Effector CD8-positive, alpha-beta T cell (primary cell): ENCODE measurements around the gene IFNL1.
"Not testable (repeated sequence)": the region's sequence is repeated elsewhere in the genome, so short reads cannot be mapped to it uniquely, and the experiment has no call there.

Experiments used
- DNase-seq: peaks from one replicate; lab custom pipeline; 2025; lab: John Stamatoyannopoulos, UW

IFNL1 gene

GRCh38 chr19:39270036-39270871 is 26.0 kb upstream of the IFNL1 start:
- DNase-seq: no peak

- DNase-seq: not testable (repeated sequence)
These were observed 22.3 kb upstream of the IFNL1 start for GRCh38 chr19:39273859-39274258.

- no peak for DNase-seq
These were observed 20.6 kb upstream of the IFNL1 start for GRCh38 chr19:39275578-39275977.

- no peak for DNase-seq
These were observed 19.5 kb upstream of the IFNL1 start for GRCh38 chr19:39276740-39277139.

DNA sequence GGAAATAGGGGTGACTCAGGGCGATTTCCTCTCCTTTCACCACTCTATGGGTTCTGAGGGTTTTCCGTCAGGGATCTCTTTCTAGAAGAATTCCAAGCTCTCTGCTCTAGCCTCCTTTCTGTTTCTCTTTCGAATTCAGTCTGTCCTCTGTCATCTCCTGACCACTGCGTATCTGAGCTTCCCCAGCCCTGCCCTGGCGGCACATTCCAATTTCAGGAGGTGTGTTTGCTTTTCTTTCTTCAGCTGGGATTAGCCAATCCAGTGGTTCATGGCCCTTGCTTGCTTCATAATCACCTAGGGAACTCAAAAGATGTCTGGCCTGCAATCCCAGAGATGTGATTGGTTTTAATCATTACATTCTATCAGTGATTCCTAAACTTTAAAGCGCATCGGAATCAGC is 18.6 kb upstream of the IFNL1 start:
- DNase-seq: no peak

DNA sequence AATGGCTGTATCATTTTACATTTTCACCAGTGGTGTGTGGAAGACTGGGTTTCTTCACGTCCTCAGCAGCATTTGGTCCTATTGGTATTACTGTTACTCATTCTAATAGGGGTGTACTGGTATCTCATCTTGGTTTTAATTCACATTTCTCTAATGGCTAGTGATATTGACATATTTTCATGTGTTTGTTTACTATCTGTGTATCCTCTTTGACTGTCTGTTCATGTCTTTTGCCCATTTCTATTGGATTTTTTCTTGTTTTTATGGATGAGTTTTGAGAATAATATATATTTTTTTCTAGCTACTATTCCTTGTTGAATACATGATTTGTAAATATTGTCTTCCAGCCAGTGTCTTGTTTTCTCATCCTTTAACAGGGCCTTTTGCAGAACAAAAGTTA is 14.2 kb upstream of the IFNL1 start:
- no peak for DNase-seq

GRCh38 chr19:39284032-39284431 is 12.2 kb upstream of the IFNL1 start:
- DNase-seq: no peak

DNA sequence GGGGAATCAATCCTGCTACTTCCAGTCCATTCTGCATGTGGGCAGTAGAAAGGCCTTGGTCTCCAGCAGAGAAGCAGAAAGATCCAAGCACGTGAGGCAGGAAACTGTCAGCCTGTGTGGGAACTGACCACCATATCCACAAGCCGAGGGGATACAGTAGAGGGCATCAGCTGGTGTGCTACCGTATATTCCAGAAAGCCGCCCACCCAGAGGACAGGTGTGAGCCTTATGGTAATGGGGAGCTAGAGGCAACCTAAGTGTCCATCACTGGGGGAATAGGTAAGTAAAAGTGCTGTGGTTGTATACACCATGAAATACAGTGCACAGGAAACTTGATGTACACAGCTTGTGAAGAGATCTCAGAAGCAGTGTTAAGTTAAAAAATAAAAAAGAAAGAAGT is 2.8 kb upstream of the IFNL1 start:
- no peak for DNase-seq

DNA sequence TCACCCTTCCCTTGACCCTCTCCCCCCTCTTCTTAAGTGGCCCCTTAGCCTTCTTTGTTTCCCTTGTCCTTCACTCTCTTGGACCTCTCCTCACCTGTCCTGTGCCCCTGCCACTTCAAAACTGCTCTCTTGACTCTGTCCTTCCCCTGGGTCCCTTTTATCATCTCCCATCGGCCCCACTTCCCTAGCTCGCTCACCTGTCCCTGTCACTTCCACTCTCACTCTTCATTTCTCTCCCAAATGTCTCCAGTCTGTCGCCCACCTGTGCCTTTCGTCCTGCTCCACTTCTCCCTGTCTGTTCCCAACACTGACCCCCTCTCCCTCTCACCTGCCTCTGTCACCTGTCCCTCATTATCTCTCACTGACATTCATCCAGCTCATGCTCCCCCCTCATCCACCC is 699 bp downstream of the IFNL1 start:
- DNase-seq: no peak

- no peak for DNase-seq
These were observed 1.9 kb downstream of the IFNL1 start for GRCh38 chr19:39297931-39298634.

DNA sequence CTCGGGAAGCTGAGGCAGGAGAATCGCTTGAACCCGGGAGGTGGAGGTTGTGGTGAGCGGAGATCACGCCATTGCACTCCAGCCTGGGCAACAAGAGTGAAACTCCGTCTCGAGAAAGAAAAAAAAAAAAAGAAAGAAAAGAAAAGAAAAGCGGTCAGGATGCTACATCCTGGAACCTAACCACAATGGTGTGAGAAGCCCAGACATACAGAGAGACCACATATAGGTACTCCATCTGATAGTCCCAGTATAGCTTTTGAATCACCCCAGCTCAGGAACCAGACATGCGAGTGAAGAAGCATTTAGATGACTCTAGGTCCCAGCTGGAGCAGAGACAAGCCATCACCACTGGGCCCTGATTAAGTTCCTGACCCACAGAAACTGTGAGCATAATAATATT is 3.2 kb downstream of the IFNL1 start:
- DNase-seq: no peak

DNA sequence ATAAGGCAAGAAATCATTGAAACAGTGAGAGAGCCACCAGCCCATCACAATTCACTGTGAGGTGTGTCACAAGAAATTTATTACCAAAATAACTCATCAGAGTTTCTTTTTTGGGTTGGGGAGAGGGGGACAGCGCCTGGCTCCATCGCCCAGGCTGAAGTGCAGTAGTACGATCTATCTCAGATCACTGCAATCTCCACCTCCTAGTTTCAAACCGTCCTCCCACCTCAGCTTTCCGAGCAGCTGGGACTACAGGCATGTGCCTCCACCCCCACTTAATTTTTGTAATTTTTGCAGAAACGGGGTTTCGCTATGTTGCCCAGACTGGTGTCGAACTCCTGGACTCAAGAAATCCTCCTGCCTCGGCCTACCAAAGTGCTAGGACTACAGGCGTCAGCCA is 3.6 kb downstream of the IFNL1 start:
- DNase-seq: no peak

GRCh38 chr19:39301021-39301420 is 4.8 kb downstream of the IFNL1 start:
- DNase-seq: no peak

DNA sequence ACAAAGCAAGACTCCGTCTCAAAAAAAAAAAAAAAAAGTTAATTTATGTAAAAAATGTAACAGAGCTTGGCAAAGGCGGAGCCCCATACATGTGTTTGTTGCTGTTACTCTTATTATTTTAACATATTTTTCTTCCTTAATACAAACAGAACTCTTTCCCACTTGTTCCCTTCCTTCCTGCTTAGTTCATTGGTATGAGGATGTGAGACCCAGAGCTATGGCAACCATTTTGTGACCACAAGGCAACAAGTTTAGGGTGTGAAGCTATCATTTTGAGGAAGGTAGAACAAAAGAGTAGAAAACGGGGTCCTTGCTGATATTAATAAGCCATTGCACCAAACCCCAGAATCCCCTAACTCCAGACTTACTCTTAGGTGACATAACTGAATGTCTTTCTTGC is 5.4 kb downstream of the IFNL1 start:
- DNase-seq: no peak

DNA sequence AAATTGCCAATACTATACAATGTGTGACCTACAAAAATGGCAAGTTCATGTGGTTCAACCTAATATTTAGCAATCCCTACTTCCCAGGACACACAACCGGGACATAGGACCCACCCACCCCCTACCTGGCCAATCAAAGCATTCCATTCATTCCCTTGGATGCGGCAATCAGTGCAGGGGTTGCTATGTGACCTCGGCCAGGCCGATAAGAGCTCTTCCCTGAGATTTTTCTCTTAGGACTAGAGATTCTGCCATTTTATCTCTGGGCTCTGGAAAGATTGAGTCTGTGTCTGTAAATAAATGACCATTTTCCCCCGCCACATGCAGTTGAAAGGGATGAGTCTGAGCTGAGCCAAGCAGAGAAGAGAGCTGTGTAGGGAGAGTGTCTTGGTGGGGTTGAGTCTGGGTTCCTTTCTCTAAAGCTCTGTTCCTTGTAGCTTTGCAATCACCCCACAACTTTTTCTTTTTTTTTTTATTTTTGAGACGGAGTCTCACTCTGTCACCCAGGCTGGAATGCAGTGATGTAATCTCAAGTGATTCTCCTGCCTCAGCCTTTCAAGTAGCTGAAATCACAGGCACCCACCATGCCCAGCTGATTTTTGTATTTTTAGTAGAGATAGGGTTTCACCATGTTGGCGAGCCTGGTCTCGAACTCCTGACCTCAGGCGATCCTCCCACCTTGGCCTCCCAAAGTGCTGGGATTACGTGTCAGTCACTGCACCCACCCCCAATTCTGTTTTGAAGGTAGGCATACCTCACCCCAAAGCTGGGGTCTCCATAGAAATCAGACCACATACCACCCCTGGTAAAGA is 7.4 kb downstream of the IFNL1 start:
- no peak for DNase-seq

- no peak for DNase-seq
These were observed 7.9 kb downstream of the IFNL1 start for GRCh38 chr19:39304185-39304513.

DNA sequence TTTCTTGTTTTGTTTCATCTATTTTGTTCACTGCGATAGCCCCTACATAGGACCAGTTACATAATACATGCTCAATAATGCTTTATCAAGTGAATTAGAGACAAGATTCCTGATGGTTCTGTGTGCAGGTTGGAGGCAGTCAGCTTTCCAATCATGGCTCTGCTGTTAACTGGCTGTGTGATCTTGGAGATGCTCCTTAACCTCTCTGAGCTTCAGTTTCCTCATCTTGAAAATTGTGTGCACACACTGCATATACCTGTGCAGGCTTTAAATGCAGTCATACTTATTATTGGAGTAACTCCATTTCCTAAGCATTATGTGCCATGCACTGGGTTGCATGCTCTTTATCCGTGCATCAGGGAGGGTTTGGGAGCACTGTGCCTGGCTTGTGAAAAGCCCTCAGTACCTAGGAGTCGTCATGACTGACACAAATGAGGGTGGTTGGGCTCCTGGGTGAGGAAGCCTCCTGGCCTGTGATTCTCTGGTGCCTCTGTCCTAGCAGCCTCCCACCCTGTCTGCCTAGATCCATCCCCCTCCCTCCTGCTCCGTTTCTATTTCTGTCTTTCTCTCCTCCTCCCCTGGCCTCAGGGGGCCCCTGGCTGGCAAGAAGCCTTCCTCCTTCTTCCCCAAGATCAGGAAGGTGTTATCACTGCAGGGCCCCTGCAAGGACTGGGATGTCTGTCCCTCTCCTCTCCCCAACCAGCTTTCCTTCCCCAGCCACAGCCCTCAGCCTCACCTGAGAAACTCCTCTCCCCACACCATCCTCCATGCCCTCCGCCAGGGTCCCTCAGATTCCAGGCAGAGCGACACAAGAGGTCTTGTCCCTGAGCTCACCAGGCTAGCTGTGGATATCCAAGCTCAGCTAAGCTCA is 8.7 kb downstream of the IFNL1 start:
- no peak for DNase-seq

- no peak for DNase-seq
These were observed 9.9 kb downstream of the IFNL1 start for GRCh38 chr19:39306075-39306474.

- no peak for DNase-seq
These were observed 11.0 kb downstream of the IFNL1 start for GRCh38 chr19:39307046-39307821.

DNA sequence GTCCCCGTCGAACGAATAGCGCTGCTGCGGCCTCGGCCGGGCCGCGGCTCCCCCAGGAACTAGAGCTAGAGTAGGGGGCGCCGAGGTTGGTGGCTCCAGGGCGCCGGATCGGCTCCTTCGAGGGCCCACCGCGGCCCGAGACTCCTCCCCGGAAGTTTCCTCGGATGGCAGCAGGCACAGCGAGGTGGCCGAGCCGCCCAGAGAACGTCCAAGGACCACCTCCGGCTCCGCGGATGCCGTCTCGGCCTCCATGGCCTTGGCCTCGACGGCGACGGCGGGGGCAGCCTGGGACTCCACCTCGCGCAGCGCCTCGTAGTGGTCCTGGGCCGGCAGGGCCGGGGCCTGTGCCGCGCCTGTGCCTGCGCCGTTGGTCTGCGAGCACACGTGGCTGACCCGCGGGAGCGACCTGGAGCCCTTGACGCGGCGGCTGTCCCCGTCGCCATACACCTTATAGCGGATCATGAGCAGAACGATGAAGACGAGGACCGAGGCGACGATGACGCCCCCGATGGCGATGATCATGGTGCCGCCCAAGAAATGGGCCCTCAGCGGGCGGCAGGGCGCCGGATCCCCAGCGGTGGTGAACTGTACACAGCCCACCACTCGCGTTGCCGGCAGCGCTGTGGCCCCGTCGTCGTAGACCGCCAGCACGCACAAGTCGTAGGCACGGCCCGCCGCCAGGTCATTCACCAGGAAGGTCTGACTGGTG is 11.8 kb downstream of the IFNL1 start:
- no peak for DNase-seq
